Effector memory CD8-positive, alpha-beta T cell (primary cell): ENCODE results near the gene THAP4.
"Not testable (repeated sequence)": the region's sequence is repeated elsewhere in the genome, so short reads cannot be mapped to it uniquely, and the experiment has no call there.

Source experiments
- ATAC-seq: fragments of 150-1000 bp; cut with Tn5 transposase; replicated peaks from 2 replicates; pipeline ENCODE4 v1.10.0; 2021; ENCODE audit warnings: mild to moderate bottlenecking, moderate library complexity
- DNase-seq, 3 experiments: peaks; one replicate each; pipeline ENCODE4 v3.0.0; 2021
- H3K27ac Mint-ChIP-seq, 2 donors: one replicate each; pipeline ENCODE4 v1.8.0; 2022; ENCODE audit warnings: mild to moderate bottlenecking in 2 of 2, mixed read lengths in 2 of 2, moderate library complexity in 2 of 2
- H3K27me3 Mint-ChIP-seq, 2 donors: one replicate each; pipeline ENCODE4 v1.8.0; 2022; ENCODE audit warnings: mixed read lengths in 2 of 2
- H3K36me3 Mint-ChIP-seq: one replicate; pipeline ENCODE4 v1.8.0; 2022; ENCODE audit warnings: mild to moderate bottlenecking, moderate library complexity, mixed read lengths; ENCODE audit not compliant: insufficient read depth
- H3K4me1 Mint-ChIP-seq, 2 donors: one replicate each; pipeline ENCODE4 v1.8.0; 2022; ENCODE audit warnings: low read depth in 2 of 2, mixed read lengths in 2 of 2
- H3K4me3 Mint-ChIP-seq, 2 donors: one replicate each; pipeline ENCODE4 v1.8.0; 2022; ENCODE audit warnings: mild to moderate bottlenecking in 2 of 2, mixed read lengths in 2 of 2, moderate library complexity in 2 of 2
- H3K9me3 Mint-ChIP-seq, 2 donors: one replicate each; pipeline ENCODE4 v1.8.0; 2022; ENCODE audit warnings: mixed read lengths in 2 of 2

THAP4 gene

DNA sequence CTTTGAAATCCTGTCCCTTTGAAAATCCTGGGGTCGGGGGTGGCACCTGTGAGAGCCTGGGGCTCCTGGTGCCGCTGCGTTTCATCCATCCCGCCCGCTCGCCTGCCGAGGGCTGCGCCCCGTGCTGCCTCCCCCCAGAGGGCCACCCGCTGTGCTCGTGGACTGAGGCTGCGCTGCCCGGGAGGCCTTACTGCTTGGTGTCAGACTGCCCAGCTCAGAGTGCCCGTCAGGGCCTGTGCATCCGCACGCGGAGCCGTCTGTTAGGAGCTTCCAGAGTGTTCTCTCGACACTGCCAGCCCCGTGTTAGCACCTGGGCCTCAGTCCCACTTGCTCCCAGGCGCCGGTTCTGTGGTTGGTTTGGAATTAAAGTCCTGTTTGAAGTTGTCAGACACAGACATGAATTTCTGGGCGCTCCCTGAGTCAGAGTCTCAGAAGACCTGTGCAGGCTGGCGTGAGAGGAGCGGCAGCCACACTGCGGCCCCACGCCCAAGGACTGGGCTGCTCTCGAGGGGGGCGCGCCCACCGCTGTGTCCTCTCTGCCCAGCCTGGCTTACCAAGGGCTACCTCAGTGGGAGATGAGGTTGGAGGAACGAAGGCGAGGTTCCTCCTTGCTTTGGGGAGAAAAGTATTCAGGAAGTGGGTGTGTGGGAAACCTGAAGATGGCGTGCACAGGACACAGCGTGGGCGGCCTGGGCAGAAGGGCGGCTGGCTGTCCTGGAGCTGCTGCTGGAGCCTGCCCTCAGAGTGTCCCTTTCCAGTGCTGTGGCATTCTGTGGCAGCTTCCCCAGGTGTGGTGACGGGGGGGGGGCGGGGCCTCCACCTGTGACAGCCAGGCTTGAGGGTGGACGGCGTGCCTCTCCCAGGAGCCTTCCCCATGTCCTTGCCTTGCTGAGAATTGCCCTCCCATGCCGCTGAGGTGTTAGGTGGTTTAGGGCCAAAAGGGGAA is 35.6 kb upstream of the THAP4 start:
- peaks cover 4 to 13% of the 10 kb centered on the region in 2 donors for H3K4me1 Mint-ChIP-seq
- H3K27me3 Mint-ChIP-seq, result no peaks in the 10 kb centered on the region
- no peaks in the 10 kb centered on the region for H3K9me3 Mint-ChIP-seq
- H3K36me3 Mint-ChIP-seq, result peaks cover 36% of the 10 kb centered on the region
- peak; percentile 5 for ATAC-seq
- DNase-seq, result no peak
- peak overlapping the region; percentile 7 to 76 for H3K27ac Mint-ChIP-seq
- no peak overlapping the region for H3K4me3 Mint-ChIP-seq

GRCh38 chr2:241671457-241672240 is 34.7 kb upstream of the THAP4 start:
- Mint-ChIP-seq H3K4me1 (peaks cover 4 to 13% of the 10 kb centered on the region in 2 donors), H3K4me3 (no peak overlapping the region), H3K36me3 (peaks cover 33% of the 10 kb centered on the region), H3K27me3 (no peaks in the 10 kb centered on the region), H3K9me3 (no peaks in the 10 kb centered on the region), H3K27ac (no peak overlapping the region)
- DNase-seq (no peak), ATAC-seq (no peak)

GRCh38 chr2:241670333-241671110 is 33.6 kb upstream of the THAP4 start:
- Mint-ChIP-seq H3K4me3 (no peak overlapping the region), H3K27ac (no peak overlapping the region), H3K4me1 (peaks cover 4 to 14% of the 10 kb centered on the region in 2 donors), H3K36me3 (peaks cover 27% of the 10 kb centered on the region), H3K9me3 (no peaks in the 10 kb centered on the region), H3K27me3 (no peaks in the 10 kb centered on the region)
- ATAC-seq (no peak), DNase-seq (no peak)

GRCh38 chr2:241668839-241669238 is 31.9 kb upstream of the THAP4 start:
- Mint-ChIP-seq H3K27me3 (no peaks in the 10 kb centered on the region), H3K9me3 (no peaks in the 10 kb centered on the region), H3K36me3 (peaks cover 38% of the 10 kb centered on the region), H3K4me1 (peaks cover 7 to 17% of the 10 kb centered on the region in 2 donors), H3K4me3 (no peak overlapping the region), H3K27ac (no peak overlapping the region)
- ATAC-seq (no peak), DNase-seq (no peak)

DNA sequence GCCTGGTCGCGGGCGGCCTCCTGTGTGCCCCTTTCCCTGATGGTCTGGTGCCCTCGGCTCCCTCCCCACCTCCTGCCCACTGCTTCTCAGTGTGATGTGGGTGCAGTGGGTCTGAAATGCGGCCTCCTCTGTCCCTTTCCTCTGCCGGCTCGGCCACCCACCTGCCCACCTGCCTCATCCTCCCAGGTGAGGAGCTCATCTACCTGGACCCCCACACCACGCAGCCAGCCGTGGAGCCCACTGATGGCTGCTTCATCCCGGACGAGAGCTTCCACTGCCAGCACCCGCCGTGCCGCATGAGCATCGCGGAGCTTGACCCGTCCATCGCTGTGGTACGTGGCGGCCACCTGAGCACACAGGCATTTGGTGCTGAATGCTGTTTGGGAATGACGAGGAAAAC is 31.4 kb upstream of the THAP4 start:
- Mint-ChIP-seq H3K4me1 (peaks cover 3 to 14% of the 10 kb centered on the region in 2 donors), H3K27ac (peak overlapping the region in 1 of 2 donors; percentile 72), H3K27me3 (no peaks in the 10 kb centered on the region), H3K4me3 (no peak overlapping the region), H3K9me3 (no peaks in the 10 kb centered on the region), H3K36me3 (peaks cover 38% of the 10 kb centered on the region)
- ATAC-seq, result no peak
- DNase-seq, result no peak

DNA sequence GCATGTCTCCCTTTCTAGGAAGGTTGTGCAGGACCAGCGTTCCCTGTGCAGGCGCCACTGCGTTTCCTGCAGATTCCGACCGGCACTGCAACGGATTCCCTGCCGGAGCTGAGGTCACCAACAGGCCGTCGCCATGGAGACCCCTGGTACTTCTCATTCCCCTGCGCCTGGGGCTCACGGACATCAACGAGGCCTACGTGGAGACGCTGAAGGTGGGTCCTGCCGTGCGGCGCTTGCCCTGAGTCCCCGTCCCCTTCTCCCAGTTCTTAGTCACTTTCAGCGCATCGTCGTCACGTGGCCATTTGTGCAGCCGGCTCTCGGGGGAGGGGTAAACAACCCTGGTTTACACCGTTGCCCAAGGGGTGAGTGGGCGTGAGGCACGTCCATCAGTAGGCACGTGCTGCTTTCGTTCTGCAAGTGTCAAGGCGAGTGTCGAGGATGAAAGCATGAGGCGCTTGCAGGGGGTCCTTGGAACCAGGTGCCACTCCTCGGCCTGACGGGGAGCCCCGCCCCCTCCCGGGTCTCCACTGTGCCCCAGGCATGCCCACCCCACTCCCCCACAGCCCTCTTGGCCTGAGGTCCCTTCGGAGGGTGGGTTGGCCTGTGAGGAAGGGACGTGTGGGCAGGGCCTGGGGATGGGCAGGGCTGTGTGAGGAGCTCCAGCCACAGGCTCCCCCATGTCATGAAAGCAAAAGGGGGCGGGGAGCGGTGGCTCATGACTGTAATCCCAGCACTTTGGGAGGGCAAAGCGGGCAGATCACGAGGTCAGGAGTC is 29.9 kb upstream of the THAP4 start:
- no peak for DNase-seq

GRCh38 chr2:241665731-241666440 is 28.9 kb upstream of the THAP4 start:
- DNase-seq (no peak), ATAC-seq (no peak)
- no peaks in the 10 kb centered on the region for H3K27me3 Mint-ChIP-seq
- H3K4me1 Mint-ChIP-seq, result peaks cover 3 to 5% of the 10 kb centered on the region in 2 donors
- peak overlapping the region in 1 of 2 donors; percentile 55 for H3K27ac Mint-ChIP-seq
- H3K36me3 Mint-ChIP-seq, result peaks cover 40% of the 10 kb centered on the region
- no peaks in the 10 kb centered on the region for H3K9me3 Mint-ChIP-seq
- no peak overlapping the region for H3K4me3 Mint-ChIP-seq

More for the DNA sequence above, 29.9 kb upstream of the THAP4 start:
- no peak for ATAC-seq
- peaks cover 42% of the 10 kb centered on the region for H3K36me3 Mint-ChIP-seq
- no peaks in the 10 kb centered on the region for H3K9me3 Mint-ChIP-seq
- H3K27ac Mint-ChIP-seq, result no peak overlapping the region
- H3K4me3 Mint-ChIP-seq, result no peak overlapping the region
- peaks cover 3 to 5% of the 10 kb centered on the region in 2 donors for H3K4me1 Mint-ChIP-seq
- no peaks in the 10 kb centered on the region for H3K27me3 Mint-ChIP-seq

- not testable (repeated sequence) for H3K27me3 Mint-ChIP-seq, H3K27ac Mint-ChIP-seq, H3K4me3 Mint-ChIP-seq, ATAC-seq, DNase-seq, H3K4me1 Mint-ChIP-seq, H3K9me3 Mint-ChIP-seq
- peaks cover 50% of the 10 kb centered on the region for H3K36me3 Mint-ChIP-seq
Measured at GRCh38 chr2:241662731-241663130, 25.8 kb upstream of the THAP4 start.

- Mint-ChIP-seq H3K4me1 (peaks cover 3 to 6% of the 10 kb centered on the region in 2 donors), H3K27me3 (no peaks in the 10 kb centered on the region), H3K9me3 (no peaks in the 10 kb centered on the region), H3K4me3 (no peak overlapping the region), H3K27ac (no peak overlapping the region), H3K36me3 (peaks cover 62% of the 10 kb centered on the region)
- DNase-seq (no peak), ATAC-seq (no peak)
Measured at GRCh38 chr2:241660593-241661213, 23.7 kb upstream of the THAP4 start.

GRCh38 chr2:241659150-241659739 is 22.3 kb upstream of the THAP4 start:
- peaks cover 67% of the 10 kb centered on the region for H3K36me3 Mint-ChIP-seq
- no peak for ATAC-seq
- no peak overlapping the region for H3K4me3 Mint-ChIP-seq
- no peaks in the 10 kb centered on the region for H3K27me3 Mint-ChIP-seq
- H3K4me1 Mint-ChIP-seq, result peaks cover 0 to 1% of the 10 kb centered on the region in 2 donors
- H3K9me3 Mint-ChIP-seq, result no peaks in the 10 kb centered on the region
- H3K27ac Mint-ChIP-seq, result peak overlapping the region in 1 of 2 donors; percentile 64
- DNase-seq, result no peak

- H3K27ac Mint-ChIP-seq, result no peak overlapping the region
Measured at GRCh38 chr2:241658296-241658695, 21.3 kb upstream of the THAP4 start.

More at GRCh38 chr2:241658296-241658695, 21.3 kb upstream of the THAP4 start:
- no peak for DNase-seq
- H3K4me1 Mint-ChIP-seq, result peaks cover 0 to 1% of the 10 kb centered on the region in 2 donors
- no peak overlapping the region for H3K4me3 Mint-ChIP-seq
- H3K36me3 Mint-ChIP-seq, result peaks cover 72% of the 10 kb centered on the region
- no peaks in the 10 kb centered on the region for H3K9me3 Mint-ChIP-seq
- no peaks in the 10 kb centered on the region for H3K27me3 Mint-ChIP-seq
- ATAC-seq, result no peak
